ENCODE data around the gene LRRC2.
A peak's percentile ranks its signal among the peaks of the same experiment; 100 is the strongest.
"Not testable (repeated sequence)": the region's sequence is repeated elsewhere in the genome, so short reads cannot be mapped to it uniquely, and the experiment has no call there.

Gene LRRC2

DNA sequence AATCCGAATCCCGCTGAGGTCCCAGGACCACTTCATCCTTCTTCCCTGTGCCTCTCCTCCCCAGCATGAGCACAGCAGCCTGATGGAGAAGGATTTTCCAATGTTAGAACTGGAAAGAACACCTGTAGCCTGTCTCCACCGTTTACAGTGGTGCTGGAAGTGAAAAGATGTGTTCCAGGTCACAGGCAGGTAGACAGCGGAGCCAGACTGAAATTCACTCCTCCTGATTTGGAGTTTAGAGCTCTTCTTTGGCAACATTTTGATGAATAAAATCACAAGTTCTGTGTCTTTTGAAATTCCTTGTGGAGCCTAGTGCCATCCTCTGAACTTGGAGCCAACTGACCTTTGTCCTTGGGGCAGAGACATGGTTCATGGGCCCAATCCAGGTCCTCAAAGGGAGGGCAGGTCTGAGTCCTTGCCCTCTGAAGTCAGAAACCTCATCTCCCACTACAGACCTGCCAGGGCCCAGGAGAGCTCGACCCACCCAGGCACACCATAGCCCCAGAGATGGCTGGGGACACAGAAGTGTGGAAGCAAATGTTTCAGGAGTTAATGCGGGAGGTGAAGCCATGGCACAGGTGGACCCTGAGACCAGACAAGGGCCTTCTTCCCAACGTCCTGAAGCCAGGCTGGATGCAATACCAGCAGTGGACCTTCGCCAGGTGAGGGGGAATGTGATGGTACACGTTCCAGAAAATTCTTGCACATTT, 68.4 kb downstream of the LRRC2 start, which contains the start of gene RTP3:
TSS of gene RTP3 (plus strand) at position 421 of the 710 bp plus-strand sequence. CDS start at position 508, 87 bp downstream.
- no peak for DNase-seq (ENCODE audit: low read depth in 2 of 2)

- DNase-seq (ENCODE audit: low read depth in 2 of 2): no peak
These were observed 69.2 kb downstream of the LRRC2 start for GRCh38 chr3:46496746-46497555.

DNA sequence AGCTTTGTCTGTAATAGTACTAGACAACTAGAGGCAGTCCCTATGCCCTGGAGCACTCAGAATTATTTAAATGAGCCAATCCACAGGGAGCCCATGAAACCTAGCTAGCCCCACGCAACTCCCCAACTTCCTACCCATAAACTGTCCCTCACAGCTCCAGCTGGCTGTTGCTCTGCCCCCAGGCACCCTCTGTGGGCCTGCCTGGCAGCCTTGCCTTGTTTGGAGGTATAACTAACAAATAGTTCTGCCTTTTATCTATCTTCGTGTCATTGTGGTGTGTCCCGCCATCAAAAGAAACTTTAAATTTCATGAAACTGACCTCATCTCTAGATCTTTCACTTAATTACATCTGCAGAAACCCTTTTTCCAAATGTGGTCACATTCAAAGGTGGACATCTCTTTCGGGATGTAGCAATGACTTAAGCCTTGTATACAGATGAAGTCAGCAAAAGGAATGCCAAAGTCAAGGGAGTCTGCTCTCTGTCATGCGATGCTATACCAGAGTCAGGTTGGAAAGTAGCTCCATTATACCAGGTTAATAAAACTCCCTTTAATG, 70.1 kb downstream of the LRRC2 start:
- peak; percentile 39 to 40 for DNase-seq (ENCODE audit: low read depth in 2 of 2)

- not testable (repeated sequence) for DNase-seq (ENCODE audit: low read depth in 2 of 2)
These were observed 71.6 kb downstream of the LRRC2 start for GRCh38 chr3:46494491-46494890.

- no peak for DNase-seq (ENCODE audit: low read depth in 2 of 2)
These were observed 73.1 kb downstream of the LRRC2 start for GRCh38 chr3:46492890-46493547.

DNA sequence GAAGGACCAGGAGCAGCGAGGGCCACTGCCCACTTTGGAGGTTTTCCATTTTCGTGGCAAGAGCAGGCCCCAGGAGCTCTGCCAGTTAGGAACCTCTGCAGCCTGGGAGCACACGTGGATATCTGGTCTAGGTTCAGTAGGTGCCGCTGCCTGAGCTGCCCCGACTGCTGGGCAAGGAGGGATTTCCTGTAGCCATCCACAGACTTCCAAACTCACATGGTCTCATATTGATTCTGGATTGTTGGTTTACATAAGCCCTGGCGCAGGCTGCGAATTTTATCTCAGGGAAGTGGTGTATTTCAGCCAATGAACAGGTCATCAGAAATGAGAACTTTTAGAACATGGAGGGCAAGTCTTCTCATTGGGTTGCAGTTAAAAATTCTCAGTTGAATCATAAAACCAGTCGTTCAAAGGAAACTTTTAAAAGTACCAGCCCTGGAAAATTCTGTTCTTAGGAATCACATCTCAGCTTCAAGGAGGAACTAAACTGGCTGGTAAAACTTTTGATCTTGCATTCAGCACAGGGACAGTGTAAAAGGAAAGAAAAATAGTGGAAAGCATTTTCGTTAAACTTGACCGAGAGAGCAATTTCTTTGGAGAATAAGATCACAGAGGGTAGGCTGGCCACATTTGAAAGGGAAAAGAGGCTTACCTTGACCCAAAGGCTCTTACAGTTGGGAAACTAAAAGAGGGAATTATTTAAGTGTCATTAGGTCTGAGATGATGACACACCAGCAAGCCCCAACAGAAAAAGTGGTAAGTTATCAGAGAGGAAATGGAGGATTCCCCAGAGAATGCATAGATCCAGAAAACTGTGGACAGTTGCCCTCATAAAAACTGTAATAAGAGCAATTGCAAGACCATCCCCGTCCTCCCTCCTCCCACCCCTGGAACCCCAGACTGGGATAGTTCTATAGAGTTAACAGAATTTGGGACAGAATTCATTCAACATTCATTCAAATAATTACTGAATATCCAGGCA, 74.7 kb downstream of the LRRC2 start:
- DNase-seq (ENCODE audit: low read depth in 2 of 2): no peak

DNA sequence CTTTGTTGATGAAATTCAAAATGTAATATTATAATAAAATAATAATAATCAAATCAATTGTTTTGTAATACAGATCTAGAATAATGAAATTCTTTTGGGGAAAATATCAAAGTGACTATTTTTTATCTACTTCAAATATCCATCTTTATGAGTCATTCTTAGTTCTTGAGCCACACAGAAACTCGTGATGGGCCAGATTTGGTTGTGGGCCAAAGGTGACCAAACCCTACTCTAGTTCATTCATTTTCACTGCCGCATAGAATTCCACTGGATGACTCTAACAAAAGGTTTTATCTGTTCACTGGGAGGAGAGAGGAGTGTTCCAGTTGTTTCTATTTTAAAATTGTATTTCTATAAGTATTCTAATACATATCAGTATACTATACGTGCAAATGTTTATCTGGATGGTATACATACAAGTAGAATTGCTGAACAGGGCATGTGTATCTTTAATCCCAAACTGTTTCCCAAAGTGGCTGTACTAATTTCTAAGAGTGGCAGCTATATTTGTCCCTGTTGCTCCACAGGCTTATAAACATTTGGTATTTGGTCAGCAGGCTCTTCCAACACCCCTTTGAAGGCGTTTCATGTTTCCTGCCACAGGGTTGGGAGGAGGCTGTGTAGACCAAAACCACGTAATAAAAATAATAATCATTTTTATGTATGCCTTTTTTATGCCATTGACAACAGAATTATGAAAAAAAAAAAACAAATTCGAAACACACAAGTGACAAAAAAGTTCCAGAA, 75.6 kb downstream of the LRRC2 start:
- DNase-seq (ENCODE audit: low read depth in 2 of 2): no peak

GRCh38 chr3:46489875-46490274, 76.2 kb downstream of the LRRC2 start:
- DNase-seq (ENCODE audit: low read depth in 2 of 2): peak in 1 of 2 experiments; percentile 27

GRCh38 chr3:46489381-46489780, 76.7 kb downstream of the LRRC2 start:
- no peak for DNase-seq (ENCODE audit: low read depth in 2 of 2)

DNA sequence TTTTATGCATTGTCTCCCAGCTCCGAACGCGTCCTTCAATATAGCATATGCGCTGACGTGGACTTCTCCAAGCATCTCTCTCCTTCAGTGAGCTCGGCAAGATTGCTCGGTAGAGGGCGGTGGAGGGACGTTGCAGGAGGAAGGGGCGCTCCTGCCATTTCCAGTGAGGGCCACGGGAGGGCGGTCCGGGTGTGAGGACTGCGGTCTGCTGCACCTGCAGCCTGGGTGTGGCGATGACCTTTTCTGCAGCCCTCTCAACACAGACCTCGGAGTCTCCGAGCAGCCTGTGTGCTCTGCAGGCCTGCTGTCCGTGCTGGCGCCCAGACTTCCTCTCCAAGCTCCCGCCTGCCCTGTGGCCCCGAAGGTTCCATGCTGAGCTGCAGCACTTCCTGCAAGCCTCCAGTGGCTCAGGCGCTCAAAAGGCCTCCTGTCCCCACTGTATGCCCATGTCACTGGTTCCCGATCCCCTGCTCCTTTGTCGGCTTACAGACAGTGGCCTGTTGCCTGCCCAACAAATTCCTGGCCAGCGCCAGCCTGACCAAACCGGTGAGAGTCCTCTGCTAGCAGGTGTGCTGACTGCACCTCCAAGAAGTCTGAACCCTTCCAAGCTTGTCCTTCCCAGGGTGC, 77.3 kb downstream of the LRRC2 start:
- DNase-seq (ENCODE audit: low read depth in 2 of 2): peak; percentile 68 to 70

GRCh38 chr3:46485779-46486175, 80.3 kb downstream of the LRRC2 start:
- DNase-seq (ENCODE audit: low read depth in 2 of 2): no peak

GRCh38 chr3:46484911-46485778, 81.0 kb downstream of the LRRC2 start:
- DNase-seq (ENCODE audit: low read depth in 2 of 2): no peak

GRCh38 chr3:46484388-46484787, 81.7 kb downstream of the LRRC2 start:
- DNase-seq (ENCODE audit: low read depth in 2 of 2): no peak

DNA sequence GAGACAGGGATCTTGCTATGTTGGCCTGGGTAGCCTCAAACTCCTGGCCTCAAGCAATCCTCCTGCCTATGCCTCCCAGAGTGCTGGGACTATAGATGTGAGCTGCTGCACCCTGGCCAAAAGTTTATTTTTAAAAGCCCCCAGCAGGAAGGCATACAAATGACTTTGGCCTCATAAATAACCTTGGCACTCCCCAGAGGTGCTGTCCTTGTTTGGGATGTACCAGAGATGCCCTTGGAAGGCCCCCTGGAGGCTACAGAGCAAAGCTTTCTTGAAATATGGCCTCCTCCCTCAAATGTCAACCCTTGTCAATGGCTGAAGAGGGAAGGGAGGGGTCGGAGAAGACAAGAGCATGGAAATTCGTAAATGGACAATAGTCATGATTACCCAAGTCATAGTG, 82.3 kb downstream of the LRRC2 start:
- no peak for DNase-seq (ENCODE audit: low read depth in 2 of 2)

GRCh38 chr3:46482632-46483350, 83.3 kb downstream of the LRRC2 start:
- peak; percentile 84 to 85 for DNase-seq (ENCODE audit: low read depth in 2 of 2)

DNA sequence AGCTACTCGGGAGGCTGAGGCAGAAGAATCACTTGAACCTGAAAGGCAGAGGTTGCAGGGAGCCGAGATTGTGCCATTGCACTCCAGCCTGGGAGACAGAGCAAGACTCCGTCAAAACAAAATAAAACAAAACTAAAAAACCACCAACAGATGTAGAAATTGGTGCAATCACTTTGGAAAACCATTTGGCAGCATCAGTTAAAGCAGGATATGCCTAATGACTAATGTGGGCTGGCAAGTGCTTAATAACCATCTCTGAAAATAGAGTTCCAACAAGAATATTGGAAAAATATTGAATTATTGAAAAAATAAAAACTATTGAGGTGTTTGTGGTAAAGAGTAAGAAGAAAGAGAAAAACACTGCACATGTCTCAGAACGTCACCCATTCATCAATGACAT, 84.5 kb downstream of the LRRC2 start:
- no peak for DNase-seq (ENCODE audit: low read depth in 2 of 2)

GRCh38 chr3:46480491-46481195, 85.5 kb downstream of the LRRC2 start:
- DNase-seq (ENCODE audit: low read depth in 2 of 2): no peak

All from fibroblast of skin of left quadriceps (primary cell).